ENCODE measurements around the gene RGS21.
"Not testable (repeated sequence)": the region's sequence is repeated elsewhere in the genome, so short reads cannot be mapped to it uniquely, and the experiment has no call there.

Gene RGS21, protein sequence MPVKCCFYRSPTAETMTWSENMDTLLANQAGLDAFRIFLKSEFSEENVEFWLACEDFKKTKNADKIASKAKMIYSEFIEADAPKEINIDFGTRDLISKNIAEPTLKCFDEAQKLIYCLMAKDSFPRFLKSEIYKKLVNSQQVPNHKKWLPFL

DNA sequence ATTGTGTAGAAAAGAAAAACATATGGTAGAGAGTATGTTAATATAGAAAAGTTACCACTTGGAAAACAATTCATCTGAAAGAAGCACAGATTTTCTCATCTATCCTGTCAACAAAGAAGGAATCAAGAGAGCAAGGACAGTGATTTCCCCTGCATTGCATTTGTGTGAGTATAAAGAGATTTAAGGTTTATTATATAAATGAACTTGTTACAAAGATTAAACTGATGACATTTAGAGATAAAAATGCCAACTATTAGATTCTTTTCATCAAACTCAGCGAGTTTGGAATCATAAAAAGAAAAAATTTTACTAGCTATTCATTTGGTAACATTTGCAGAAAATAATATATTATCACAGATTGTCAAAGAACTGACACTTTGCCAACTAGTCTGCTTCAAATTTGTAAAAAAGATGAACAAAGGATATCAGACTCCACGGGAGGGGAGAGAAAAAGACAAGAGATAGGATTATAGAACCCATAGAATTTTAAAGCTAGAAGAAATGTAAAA lies at the start of gene RGS21:
TSS of gene RGS21 (plus strand) at position 51 of the 509 bp plus-strand sequence. CDS start 26,045 bp downstream, outside the sequence.
- DNase-seq: no peak

DNA sequence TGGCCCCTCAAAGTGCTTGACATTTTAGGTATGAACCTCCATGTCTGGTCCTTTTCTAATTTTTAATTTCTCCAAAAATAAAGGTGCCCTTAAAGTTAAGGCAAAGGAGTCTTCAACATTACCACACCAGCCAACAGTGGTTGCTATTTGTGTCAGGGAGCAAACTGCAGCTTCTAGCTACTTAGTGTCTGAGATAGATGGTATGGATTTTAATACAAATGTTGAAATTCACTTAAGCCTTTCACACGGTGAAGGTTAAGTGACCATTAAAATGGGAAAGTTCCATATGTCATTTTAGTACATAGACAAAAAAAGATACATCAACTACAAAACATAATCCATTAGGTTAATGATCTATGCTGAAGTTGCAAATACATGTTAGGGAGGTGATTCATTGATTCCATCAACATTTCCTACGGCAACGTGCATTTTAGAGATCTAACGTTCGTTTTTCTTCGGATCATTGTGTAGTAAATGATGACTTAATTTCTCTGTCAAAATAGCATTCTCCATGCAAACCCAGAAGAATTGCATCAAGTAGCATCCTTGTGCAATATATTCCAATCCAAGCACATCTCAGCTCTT lies 48.2 kb upstream of the RGS21 start:
- no peak for DNase-seq

DNA sequence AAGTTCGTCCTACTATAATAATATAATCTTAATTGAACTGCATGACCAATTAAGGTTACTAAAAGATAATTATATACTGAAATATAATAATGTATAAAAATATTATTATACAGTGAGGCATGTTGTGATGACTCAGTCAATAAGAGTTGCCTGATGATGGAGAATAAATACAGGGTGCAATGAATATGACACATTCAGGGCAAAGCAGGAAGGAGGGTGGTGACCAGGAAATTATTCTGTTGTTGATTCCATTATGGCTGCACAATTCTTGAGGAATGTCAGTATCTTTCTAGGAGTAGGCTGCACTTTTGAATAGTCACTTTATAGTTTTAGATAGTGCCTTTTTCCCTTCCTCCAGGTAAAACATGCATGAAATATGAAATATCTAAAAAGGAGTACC lies 46.4 kb upstream of the RGS21 start:
- DNase-seq: no peak

GRCh38 chr1:192272732-192273131 lies 44.1 kb upstream of the RGS21 start:
- no peak for DNase-seq

DNA sequence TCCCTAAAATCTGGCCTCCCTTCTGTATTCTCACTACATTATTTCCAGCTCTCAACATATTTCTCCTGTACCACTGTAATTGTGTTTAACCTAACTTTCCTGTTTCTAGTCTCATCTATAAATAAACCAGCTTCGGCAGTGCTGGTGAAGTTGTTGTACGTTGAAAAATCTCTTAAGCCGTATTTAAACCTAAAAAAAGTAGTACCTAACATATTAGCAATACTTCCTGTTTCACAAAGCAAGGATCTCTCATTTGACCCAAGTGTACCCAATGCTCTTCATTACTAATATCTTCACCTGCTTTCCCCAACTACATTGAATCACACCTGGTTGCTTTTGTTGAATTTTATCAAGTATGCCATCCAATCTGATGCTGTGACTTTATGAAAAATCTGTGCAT lies 42.2 kb upstream of the RGS21 start:
- DNase-seq: no peak

DNA sequence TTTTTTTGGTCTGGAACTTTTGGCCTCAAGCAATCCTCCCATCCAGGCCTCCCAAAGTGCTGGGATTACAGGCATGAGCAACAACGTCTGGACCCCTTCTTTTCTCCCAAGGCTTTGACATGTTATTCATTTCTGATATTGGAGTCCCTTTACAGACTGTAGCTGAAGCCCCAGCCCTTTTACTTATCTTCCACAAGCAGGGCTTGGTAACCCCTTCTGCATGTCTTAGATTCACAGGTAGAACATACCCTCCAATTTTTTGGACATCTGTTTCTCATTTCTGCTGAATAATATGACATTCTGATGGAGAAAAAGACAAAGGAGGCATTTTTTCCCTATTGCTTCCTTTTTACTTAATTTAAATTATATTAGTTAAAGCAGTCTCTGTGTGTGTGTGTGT lies 39.2 kb upstream of the RGS21 start:
- no peak for DNase-seq

DNA sequence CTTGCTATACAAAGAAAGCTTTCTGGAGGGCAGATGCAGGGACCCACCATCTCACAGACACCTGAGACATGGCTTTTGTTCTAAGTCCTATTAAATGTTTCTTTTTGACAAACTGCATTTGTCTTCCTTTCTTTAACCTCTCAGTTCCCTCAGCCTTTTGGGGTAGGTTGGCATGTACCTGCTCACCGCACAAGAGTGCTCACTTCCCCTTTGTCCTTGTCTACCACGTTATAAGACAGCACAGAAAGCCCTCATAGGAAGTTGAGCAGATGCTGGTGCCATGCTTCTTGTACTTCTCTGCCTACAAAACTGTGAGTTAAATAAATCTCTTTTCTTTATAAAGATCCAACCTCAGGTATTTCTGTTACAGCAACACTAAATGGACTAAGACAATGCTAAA lies 31.9 kb upstream of the RGS21 start:
- DNase-seq: no peak

- no peak for DNase-seq
Observed at GRCh38 chr1:192303029-192303428, 13.8 kb upstream of the RGS21 start.

DNA sequence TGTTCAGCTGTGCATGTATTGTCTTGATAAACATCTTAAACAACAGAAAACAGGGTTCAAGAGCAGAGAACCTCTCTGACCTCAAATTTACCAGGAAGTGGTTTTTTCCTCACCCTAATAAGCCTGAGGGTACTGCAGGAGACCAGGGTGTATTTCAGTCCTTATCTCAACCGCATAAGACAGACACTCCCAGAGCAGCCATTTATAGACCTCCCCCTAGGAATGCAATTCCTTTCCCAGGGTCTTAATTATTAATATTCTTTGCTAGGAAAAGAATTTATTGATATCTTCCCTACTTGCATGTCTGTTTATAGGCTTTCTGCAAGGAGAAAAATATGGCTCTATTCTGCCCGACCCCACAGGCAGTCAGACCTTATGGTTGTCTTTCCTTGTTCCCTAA lies 8.5 kb upstream of the RGS21 start:
- DNase-seq: not testable (repeated sequence)

- DNase-seq: peak; percentile 12
Observed at GRCh38 chr1:192311281-192311680, 5.5 kb upstream of the RGS21 start.

DNA sequence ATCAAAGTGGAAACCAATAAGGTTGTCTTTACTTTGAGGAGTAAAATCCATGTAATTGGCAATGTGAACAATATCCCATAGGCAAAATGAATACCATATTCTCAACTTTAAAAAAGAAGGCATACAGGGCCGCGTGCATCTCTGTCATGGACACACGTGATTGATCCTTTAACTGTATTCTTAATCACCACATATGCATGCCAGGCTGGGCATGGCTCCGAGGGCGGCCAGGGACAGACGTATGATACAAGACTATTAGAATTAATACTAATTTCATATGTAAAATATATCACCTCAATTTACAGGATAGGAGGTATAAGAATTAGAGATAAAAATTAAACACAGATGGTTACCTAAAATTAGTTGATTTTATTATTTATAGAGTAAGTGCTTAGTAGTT lies 11.2 kb downstream of the RGS21 start:
- no peak for DNase-seq

- peak; percentile 2 for DNase-seq
Observed at GRCh38 chr1:192342842-192343241, 26.1 kb downstream of the RGS21 start.

GRCh38 chr1:192343344-192343743 lies 26.6 kb downstream of the RGS21 start:
- peak; percentile 76 for DNase-seq

DNA sequence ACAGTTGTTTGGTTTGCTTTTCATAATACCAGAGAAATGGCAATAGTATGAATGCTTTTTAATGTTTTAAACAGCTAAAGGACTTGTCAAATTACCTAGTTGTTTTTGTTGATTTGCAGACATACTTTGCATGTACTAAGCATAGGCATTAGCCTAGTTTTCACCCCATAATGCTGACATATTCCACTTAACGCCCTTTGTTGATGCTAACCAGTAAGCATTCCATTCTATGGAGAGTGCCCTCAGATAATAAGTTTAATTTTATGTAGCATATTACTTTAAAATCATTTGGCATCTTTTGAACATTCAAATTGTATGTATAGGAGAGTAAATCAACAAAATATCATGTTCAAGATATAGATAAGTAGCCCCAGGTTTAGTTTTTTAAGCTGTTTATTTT lies 32.5 kb downstream of the RGS21 start:
- no peak for DNase-seq

GRCh38 chr1:192350356-192350755 lies 33.6 kb downstream of the RGS21 start:
- DNase-seq: no peak

- DNase-seq: no peak
Observed at GRCh38 chr1:192351550-192351949, 34.8 kb downstream of the RGS21 start.

DNA sequence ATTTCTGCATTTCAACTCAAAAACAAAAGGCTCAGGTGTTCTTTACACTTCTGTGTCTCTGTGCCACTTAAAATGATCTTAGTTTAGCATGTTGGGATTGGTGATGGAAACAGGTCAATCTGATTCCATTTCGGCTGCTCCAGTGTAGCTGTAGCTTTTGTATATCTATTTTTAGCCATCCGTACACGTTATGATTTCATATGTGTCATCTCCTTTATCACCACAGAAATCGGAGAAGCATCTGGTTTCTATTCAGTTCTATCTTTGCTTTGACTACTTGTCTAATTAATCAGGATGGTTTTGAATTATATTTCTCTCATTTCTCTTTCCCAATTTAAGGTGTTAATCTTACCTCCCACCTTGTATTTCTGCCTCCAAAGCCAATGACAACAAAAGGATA lies 41.1 kb downstream of the RGS21 start:
- DNase-seq: no peak

- DNase-seq: no peak
Observed at GRCh38 chr1:192358402-192358801, 41.6 kb downstream of the RGS21 start.

- DNase-seq: no peak
Observed at GRCh38 chr1:192358822-192359221, 42.0 kb downstream of the RGS21 start.

GRCh38 chr1:192363177-192363576 lies 46.4 kb downstream of the RGS21 start:
- DNase-seq: no peak

DNA sequence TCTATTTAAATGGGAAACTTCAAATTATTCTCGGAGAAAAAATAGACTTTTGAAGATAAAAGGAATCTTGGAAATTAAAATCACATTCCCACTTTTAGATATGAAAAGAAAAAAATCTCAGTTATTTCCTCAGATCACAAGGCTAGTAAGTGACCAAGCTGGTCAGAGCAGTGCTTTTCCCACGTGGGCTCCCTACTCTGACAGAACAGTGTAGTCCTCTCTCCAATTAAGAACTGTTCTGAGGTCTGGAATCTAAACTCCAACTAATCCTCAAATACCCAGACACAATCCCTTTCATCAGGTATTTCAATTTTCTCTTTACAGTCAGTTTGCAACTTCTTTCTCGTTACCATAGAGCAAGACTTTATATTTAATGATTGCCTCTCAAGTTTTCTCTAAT lies 50.6 kb downstream of the RGS21 start:
- no peak for DNase-seq

DNA sequence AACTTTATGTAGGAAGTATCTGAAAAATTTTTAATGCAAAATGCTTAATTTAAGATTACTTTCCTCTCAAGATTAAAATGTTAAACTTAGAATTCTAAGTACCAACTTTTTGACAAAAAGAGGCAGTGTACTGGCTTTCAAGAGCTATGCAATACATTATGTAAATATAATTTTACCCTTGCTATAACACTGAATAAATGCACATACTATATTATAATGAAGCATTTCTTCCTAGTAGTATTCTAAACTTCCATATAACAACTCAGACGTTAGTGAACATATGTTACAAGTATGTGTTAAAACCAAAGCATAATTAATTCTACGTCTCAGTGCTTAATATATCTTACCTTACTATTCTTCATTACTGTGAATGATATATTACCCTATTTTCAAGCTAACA lies 58.5 kb downstream of the RGS21 start:
- DNase-seq: no peak

DNA sequence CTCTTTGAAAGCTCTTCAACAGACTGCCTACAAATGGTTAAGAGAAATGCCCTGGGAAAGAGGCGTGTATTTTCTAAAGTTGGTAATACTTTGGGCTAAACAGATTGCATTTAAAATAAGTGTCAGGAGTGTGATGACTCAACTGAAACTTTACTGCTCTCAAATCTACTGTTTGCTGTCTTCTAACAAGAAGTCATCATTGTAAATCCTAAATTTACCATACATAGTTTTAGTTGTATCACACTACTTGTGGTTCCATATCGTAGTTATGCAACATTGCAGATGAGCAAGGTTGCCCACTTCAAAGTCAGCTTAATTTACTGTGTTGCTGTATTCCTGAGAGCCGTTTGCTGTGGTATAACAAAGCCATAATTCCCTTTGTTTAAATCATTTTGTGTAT lies 59.6 kb downstream of the RGS21 start:
- DNase-seq: no peak

- DNase-seq: no peak
Observed at GRCh38 chr1:192378276-192378675, 61.5 kb downstream of the RGS21 start.

GRCh38 chr1:192378878-192379277 lies 62.1 kb downstream of the RGS21 start:
- no peak for DNase-seq
